ENCODE measurements around the gene LRP1.

GRCh38 chr12:57170408-57170807, 42.1 kb downstream of the LRP1 start:
- TF ChIP-seq CTCF (conservative IDR thresholded peaks at IDR 0.05; ENCODE audit: low read depth, low read length): no peak
- TF ChIP-seq EZH2 (IDR thresholded peaks at IDR 0.05; ENCODE audit: low read length, unreplicated experiment): no peak
- TF ChIP-seq EZH2phosphoT487 (IDR thresholded peaks at IDR 0.05; ENCODE audit: borderline replicate concordance, low read length): no peak
